ENCODE data around the gene PATJ.

GRCh38 chr1:61892977-61893376 is 150.7 kb downstream of the PATJ start:
- TF ChIP-seq POLR2AphosphoS5 (IDR thresholded peaks at IDR 0.05; ENCODE audit: borderline replicate concordance, low read depth, low read length) (no peak), EZH2 (IDR thresholded peaks at IDR 0.05) (no peak)
